GM20431 (cell line): ENCODE measurements around the gene LAMA2.

ENCODE experiments used
- in situ Hi-C: fragments of 300-500 bp; cut with MseI, MboI; formaldehyde crosslinking; loops from one replicate; pipeline ENCODE4 v1.15.0; 2020; ENCODE audit warnings: low sequenced_read_pairs; ENCODE audit not compliant: unreplicated experiment

LAMA2 gene

GRCh38 chr6:129390900-129391299 is 508.0 kb downstream of the LAMA2 start:
- in situ Hi-C loops = no loop called here

GRCh38 chr6:129393654-129394053 is 510.7 kb downstream of the LAMA2 start:
- in situ Hi-C loops = no loop called here

- in situ Hi-C loops = no loop called here
These were observed 515.8 kb downstream of the LAMA2 start for GRCh38 chr6:129398764-129399163.

GRCh38 chr6:129402244-129402643 is 519.3 kb downstream of the LAMA2 start:
- in situ Hi-C loops = no loop called here

GRCh38 chr6:129411092-129411491 is 528.2 kb downstream of the LAMA2 start:
- in situ Hi-C loops = no loop called here

GRCh38 chr6:129416337-129416990 is 533.5 kb downstream of the LAMA2 start:
- in situ Hi-C loops = no loop called here

- in situ Hi-C loops = no loop called here
These were observed 534.6 kb downstream of the LAMA2 start for GRCh38 chr6:129417416-129418086.

- in situ Hi-C loops = no loop called here
These were observed 536.4 kb downstream of the LAMA2 start for GRCh38 chr6:129419324-129419723.

GRCh38 chr6:129426343-129426742 is 543.4 kb downstream of the LAMA2 start:
- in situ Hi-C loops = no loop called here

GRCh38 chr6:129429956-129430355 is 547.0 kb downstream of the LAMA2 start:
- in situ Hi-C loops = no loop called here

GRCh38 chr6:129432738-129433137 is 549.8 kb downstream of the LAMA2 start:
- in situ Hi-C loops = no loop called here

- in situ Hi-C loops = no loop called here
These were observed 551.2 kb downstream of the LAMA2 start for GRCh38 chr6:129434091-129434490.

GRCh38 chr6:129440691-129441090 is 557.8 kb downstream of the LAMA2 start:
- in situ Hi-C loops = no loop called here

GRCh38 chr6:129444683-129445082 is 561.7 kb downstream of the LAMA2 start:
- in situ Hi-C loops = no loop called here

- in situ Hi-C loops = no loop called here
These were observed 563.6 kb downstream of the LAMA2 start for GRCh38 chr6:129446272-129447197.

GRCh38 chr6:129447198-129447565 is 564.2 kb downstream of the LAMA2 start:
- in situ Hi-C loops = no loop called here

GRCh38 chr6:129448965-129449364 is 566.0 kb downstream of the LAMA2 start:
- in situ Hi-C loops = no loop called here

- in situ Hi-C loops = no loop called here
These were observed 568.2 kb downstream of the LAMA2 start for GRCh38 chr6:129451187-129451586.

GRCh38 chr6:129453073-129453472 is 570.1 kb downstream of the LAMA2 start:
- in situ Hi-C loops = no loop called here

- in situ Hi-C loops = no loop called here
These were observed 571.5 kb downstream of the LAMA2 start for GRCh38 chr6:129454488-129454887.
